CD14-positive monocyte (primary cell): ENCODE results near the gene HSPA12B. TPM values are rescaled to one million over a fixed set of nuclear protein-coding genes. Genes with fewer than 3 reads are reported as not detected.
A peak's percentile ranks its signal among the peaks of the same experiment; 100 is the strongest.

ENCODE experiments used
- DNase-seq, 3 donors: peaks; one replicate each; pipeline ENCODE4 v3.0.0-alpha.2; 2011 to 2022
- H2AFZ ChIP-seq: 2 replicates; pipeline ENCODE4 v1.6.0; 2012; ENCODE audit warnings: mild to moderate bottlenecking, low read depth, low read length, inconsistent platforms; ENCODE audit not compliant: insufficient read depth, poor library complexity, severe bottlenecking
- H3K27ac ChIP-seq, 2 donors: 1 replicate in 1 of 2; 2 replicates in 1 of 2; pipeline ENCODE4 v1.5.1; 2012 to 2013; ENCODE audit warnings: low read length in 2 of 2, control low read depth in 1 of 2, inconsistent platforms in 1 of 2, low read depth in 1 of 2, mild to moderate bottlenecking in 1 of 2
- H3K27me3 ChIP-seq, 2 donors: one replicate each; pipeline versions ENCODE4 v1.6.0 to v1.6.1; 2011 to 2013; ENCODE audit warnings: low read length in 2 of 2; ENCODE audit not compliant: control insufficient read depth in 2 of 2, insufficient read depth in 2 of 2
- H3K36me3 ChIP-seq, 2 donors: replicated peaks in 1 of 2; 1 replicate in 1 of 2; 2 replicates in 1 of 2; pipeline versions ENCODE4 v1.5.1 to v1.6.1; 2012 to 2013; ENCODE audit warnings: low read length in 2 of 2, control low read depth in 1 of 2, inconsistent platforms in 1 of 2, mild to moderate bottlenecking in 1 of 2; ENCODE audit not compliant: insufficient read depth in 2 of 2, control insufficient read depth in 1 of 2
- H3K4me1 ChIP-seq, 2 donors: 1 replicate in 1 of 2; 2 replicates in 1 of 2; pipeline versions ENCODE4 v1.5.1 to v1.6.1; 2012 to 2013; ENCODE audit warnings: low read length in 2 of 2, control low read depth in 1 of 2, inconsistent platforms in 1 of 2, mild to moderate bottlenecking in 1 of 2, moderate library complexity in 1 of 2; ENCODE audit not compliant: insufficient read depth in 2 of 2, control insufficient read depth in 1 of 2
- H3K4me2 ChIP-seq: replicated peaks from 2 replicates; pipeline ENCODE3; 2012; ENCODE audit warnings: low read length, moderate library complexity, mild to moderate bottlenecking; ENCODE audit not compliant: poor library complexity, severe bottlenecking; ENCODE audit errors: extremely low read depth
- H3K4me3 ChIP-seq, 3 experiments: fragments of 200-600 bp in 1 of 3; sonication (generic) in 1 of 3; replicated peaks in 1 of 3; 1 replicate in 2 of 3; 2 replicates in 1 of 3; pipeline ENCODE4 v1.5.1; 2011 to 2013; ENCODE audit warnings: low read length in 3 of 3, mild to moderate bottlenecking in 3 of 3, control low read depth in 2 of 3, low read depth in 2 of 3, inconsistent platforms in 1 of 3, moderate library complexity in 1 of 3
- H3K79me2 ChIP-seq: 2 replicates; pipeline ENCODE4 v1.6.0; 2012; ENCODE audit warnings: mild to moderate bottlenecking, control low read depth, inconsistent platforms, low read length, moderate library complexity; ENCODE audit not compliant: insufficient read depth
- H3K9ac ChIP-seq: 2 replicates; pipeline ENCODE4 v1.6.0; 2017; ENCODE audit warnings: low read length, mild to moderate bottlenecking; ENCODE audit not compliant: insufficient read depth, poor library complexity, severe bottlenecking
- H3K9me3 ChIP-seq, 2 donors: replicated peaks in 1 of 2; 1 replicate in 1 of 2; 2 replicates in 1 of 2; pipeline versions ENCODE4 v1.5.1 to v1.6.1; 2012 to 2013; ENCODE audit warnings: low read length in 2 of 2, control low read depth in 1 of 2; ENCODE audit not compliant: control insufficient read depth in 1 of 2, insufficient read depth in 1 of 2
- H4K20me1 ChIP-seq: 2 replicates; pipeline ENCODE4 v1.6.0; 2012; ENCODE audit warnings: mild to moderate bottlenecking, low read length, control low read depth, moderate library complexity; ENCODE audit not compliant: insufficient read depth
- H3K27ac Mint-ChIP-seq, 7 donors: one replicate each; pipeline ENCODE4 v1.8.0; 2020; ENCODE audit warnings: mild to moderate bottlenecking in 7 of 7, mixed read lengths in 7 of 7, moderate library complexity in 6 of 7, inconsistent platforms in 2 of 7
- H3K27me3 Mint-ChIP-seq, 3 donors: one replicate each; pipeline ENCODE4 v1.8.0; 2021 to 2022; ENCODE audit warnings: low read depth in 3 of 3, mild to moderate bottlenecking in 3 of 3, mixed read lengths in 3 of 3, moderate library complexity in 3 of 3, inconsistent platforms in 1 of 3
- H3K36me3 Mint-ChIP-seq, 2 donors: one replicate each; pipeline ENCODE4 v1.8.0; 2020; ENCODE audit warnings: mixed read lengths in 2 of 2, inconsistent platforms in 1 of 2, mild to moderate bottlenecking in 1 of 2
- H3K4me1 Mint-ChIP-seq: one replicate; pipeline ENCODE4 v1.8.0; 2020; ENCODE audit warnings: mild to moderate bottlenecking, mixed read lengths
- H3K4me3 Mint-ChIP-seq, 2 donors: one replicate each; pipeline ENCODE4 v1.8.0; 2020; ENCODE audit warnings: mild to moderate bottlenecking in 2 of 2, mixed read lengths in 2 of 2, moderate library complexity in 1 of 2
- H3K9me3 Mint-ChIP-seq, 7 donors: one replicate each; pipeline ENCODE4 v1.8.0; 2020 to 2022; ENCODE audit warnings: mixed read lengths in 7 of 7, mild to moderate bottlenecking in 6 of 7, moderate library complexity in 6 of 7, inconsistent platforms in 2 of 7
- WGBS: methylation state at CpG from one replicate; pipeline ENCODE4 v1.1.5; 2013; ENCODE audit warnings: missing lambda C conversion rate; ENCODE audit not compliant: insufficient coverage; 5-methylcytosine and 5-hydroxymethylcytosine counted together
- intact Hi-C, 2 donors: fragments of 100-400 bp; cut with micrococcal nuclease; formaldehyde crosslinking; loops; one replicate each; pipeline versions ENCODE4 v1.15.0 to v1.15.1; 2023
- polyA plus RNA-seq, 3 donors: library from polyadenylated mRNA; depleted of rRNA in 1 of 3; unstranded in 2 of 3; stranded (reverse) in 1 of 3; fragments of 300-500 nt in 2 of 3; fragments of >200 nt in 1 of 3; fragmentation: Illumina TruSeq in 2 of 3; gene quantifications; 1 replicate in 2 of 3; 2 replicates in 1 of 3; pipeline ENCODE4 v1.2.3, GENCODE V29; 2012 to 2021
- TF ChIP-seq, protein P1 (sequence below): fragments of 200-600 bp; IDR thresholded peaks from one replicate; pipeline ENCODE4 v1.8.0; 2022; ENCODE audit warnings: antibody characterized with exemption, mild to moderate bottlenecking

HSPA12B gene
- polyA plus RNA-seq, 3 donors: not detected

- peaks cover 20 to 27% of the 10 kb centered on the region in 2 donors for H3K4me1 ChIP-seq
- intact Hi-C loops: no loop called here
- DNase-seq: no peak
- peaks cover 2 to 23% of the 10 kb centered on the region in 2 donors for H3K36me3 ChIP-seq
- no peak overlapping the region for H3K4me2 ChIP-seq
- H2AFZ ChIP-seq: no peak overlapping the region
- no peak overlapping the region for H3K4me3 ChIP-seq
- H3K27me3 ChIP-seq: no peaks in the 10 kb centered on the region
- H3K9me3 Mint-ChIP-seq: peaks cover 0 to 3% (median 0%) of the 10 kb centered on the region in 7 donors
- H3K4me3 Mint-ChIP-seq: no peak overlapping the region
- no peak overlapping the region for H3K27ac Mint-ChIP-seq
- no peak overlapping the region for H3K9ac ChIP-seq
- 92% methylated on average over 10 of the region's 10 CpGs for WGBS
- H3K9me3 ChIP-seq: no peaks in the 10 kb centered on the region
- H3K36me3 Mint-ChIP-seq: peaks cover 3 to 17% of the 10 kb centered on the region in 2 donors
- TF ChIP-seq, protein P1, sequence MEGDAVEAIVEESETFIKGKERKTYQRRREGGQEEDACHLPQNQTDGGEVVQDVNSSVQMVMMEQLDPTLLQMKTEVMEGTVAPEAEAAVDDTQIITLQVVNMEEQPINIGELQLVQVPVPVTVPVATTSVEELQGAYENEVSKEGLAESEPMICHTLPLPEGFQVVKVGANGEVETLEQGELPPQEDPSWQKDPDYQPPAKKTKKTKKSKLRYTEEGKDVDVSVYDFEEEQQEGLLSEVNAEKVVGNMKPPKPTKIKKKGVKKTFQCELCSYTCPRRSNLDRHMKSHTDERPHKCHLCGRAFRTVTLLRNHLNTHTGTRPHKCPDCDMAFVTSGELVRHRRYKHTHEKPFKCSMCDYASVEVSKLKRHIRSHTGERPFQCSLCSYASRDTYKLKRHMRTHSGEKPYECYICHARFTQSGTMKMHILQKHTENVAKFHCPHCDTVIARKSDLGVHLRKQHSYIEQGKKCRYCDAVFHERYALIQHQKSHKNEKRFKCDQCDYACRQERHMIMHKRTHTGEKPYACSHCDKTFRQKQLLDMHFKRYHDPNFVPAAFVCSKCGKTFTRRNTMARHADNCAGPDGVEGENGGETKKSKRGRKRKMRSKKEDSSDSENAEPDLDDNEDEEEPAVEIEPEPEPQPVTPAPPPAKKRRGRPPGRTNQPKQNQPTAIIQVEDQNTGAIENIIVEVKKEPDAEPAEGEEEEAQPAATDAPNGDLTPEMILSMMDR: no peak
- H4K20me1 ChIP-seq: no peaks in the 10 kb centered on the region
- peaks cover 25% of the 10 kb centered on the region for H3K4me1 Mint-ChIP-seq
- peaks cover 0 to 10% (median 2%) of the 10 kb centered on the region in 3 donors for H3K27me3 Mint-ChIP-seq
- no peaks in the 10 kb centered on the region for H3K79me2 ChIP-seq
- no peak overlapping the region for H3K27ac ChIP-seq
These were observed 25.5 kb upstream of the HSPA12B start for GRCh38 chr20:3706774-3707507.

DNA sequence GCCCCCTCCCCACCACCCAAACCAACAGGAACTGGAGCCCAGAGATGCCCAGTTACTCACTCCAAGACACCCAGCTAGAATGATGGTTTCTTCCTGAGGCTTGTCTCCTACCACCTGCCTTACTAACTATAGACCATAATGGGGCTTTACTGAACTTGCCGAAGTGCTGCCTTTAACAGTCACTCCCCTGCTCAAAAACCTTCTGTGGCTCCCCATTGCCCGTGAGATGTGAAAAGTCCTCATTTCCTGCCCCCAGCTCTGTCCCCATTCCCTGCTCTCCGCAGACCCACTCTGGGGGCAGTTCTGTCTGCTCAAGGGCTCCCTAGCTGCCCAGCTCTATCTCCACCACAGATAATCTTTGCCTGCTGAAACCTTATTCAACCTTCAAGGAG, 25.0 kb upstream of the HSPA12B start:
- TF ChIP-seq, protein P1: no peak
- H3K36me3 Mint-ChIP-seq: peaks cover 3 to 17% of the 10 kb centered on the region in 2 donors
- no peak overlapping the region for H3K4me3 ChIP-seq
- no peaks in the 10 kb centered on the region for H4K20me1 ChIP-seq
- intact Hi-C loops: no loop called here
- H3K36me3 ChIP-seq: peaks cover 2 to 19% of the 10 kb centered on the region in 2 donors
- H3K27ac ChIP-seq: no peak overlapping the region
- H3K9ac ChIP-seq: no peak overlapping the region
- no peak for DNase-seq
- H3K9me3 Mint-ChIP-seq: peaks cover 0 to 3% (median 0%) of the 10 kb centered on the region in 7 donors
- peak overlapping the region in 2 of 7 donors; percentile 21 to 82 for H3K27ac Mint-ChIP-seq
- WGBS: 97% methylated on average over 3 of the region's 3 CpGs
- H3K4me1 Mint-ChIP-seq: peaks cover 30% of the 10 kb centered on the region
- no peak overlapping the region for H2AFZ ChIP-seq
- peaks cover 26 to 32% of the 10 kb centered on the region in 2 donors for H3K4me1 ChIP-seq
- no peaks in the 10 kb centered on the region for H3K9me3 ChIP-seq
- H3K4me2 ChIP-seq: no peak overlapping the region
- no peak overlapping the region for H3K4me3 Mint-ChIP-seq
- H3K27me3 ChIP-seq: no peaks in the 10 kb centered on the region
- peaks cover 0 to 10% (median 2%) of the 10 kb centered on the region in 3 donors for H3K27me3 Mint-ChIP-seq
- H3K79me2 ChIP-seq: no peaks in the 10 kb centered on the region
